OCI-LY7 (cell line): ENCODE measurements around the gene STAT5A.

Experiments
- EZH2phosphoT487 ChIP-seq: fragments of 200-600 bp; sonication (generic); IDR thresholded peaks from 2 replicates; pipeline ENCODE4 v1.6.1; 2018; ENCODE audit warnings: low read depth, borderline replicate concordance, mild to moderate bottlenecking, mixed run types, antibody characterized with exemption, low read length, moderate library complexity, mixed read lengths
- TF ChIP-seq, protein P1 (sequence below): fragments of 200-600 bp; sonication (generic); conservative IDR thresholded peaks from 2 replicates; pipeline ENCODE4 v1.5.1; 2014; ENCODE audit warnings: mild to moderate bottlenecking, antibody characterized with exemption, low read length, moderate library complexity, mixed read lengths

- TF ChIP-seq, protein P1, sequence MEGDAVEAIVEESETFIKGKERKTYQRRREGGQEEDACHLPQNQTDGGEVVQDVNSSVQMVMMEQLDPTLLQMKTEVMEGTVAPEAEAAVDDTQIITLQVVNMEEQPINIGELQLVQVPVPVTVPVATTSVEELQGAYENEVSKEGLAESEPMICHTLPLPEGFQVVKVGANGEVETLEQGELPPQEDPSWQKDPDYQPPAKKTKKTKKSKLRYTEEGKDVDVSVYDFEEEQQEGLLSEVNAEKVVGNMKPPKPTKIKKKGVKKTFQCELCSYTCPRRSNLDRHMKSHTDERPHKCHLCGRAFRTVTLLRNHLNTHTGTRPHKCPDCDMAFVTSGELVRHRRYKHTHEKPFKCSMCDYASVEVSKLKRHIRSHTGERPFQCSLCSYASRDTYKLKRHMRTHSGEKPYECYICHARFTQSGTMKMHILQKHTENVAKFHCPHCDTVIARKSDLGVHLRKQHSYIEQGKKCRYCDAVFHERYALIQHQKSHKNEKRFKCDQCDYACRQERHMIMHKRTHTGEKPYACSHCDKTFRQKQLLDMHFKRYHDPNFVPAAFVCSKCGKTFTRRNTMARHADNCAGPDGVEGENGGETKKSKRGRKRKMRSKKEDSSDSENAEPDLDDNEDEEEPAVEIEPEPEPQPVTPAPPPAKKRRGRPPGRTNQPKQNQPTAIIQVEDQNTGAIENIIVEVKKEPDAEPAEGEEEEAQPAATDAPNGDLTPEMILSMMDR = no peak
- TF ChIP-seq EZH2phosphoT487 = no peak
Observed at GRCh38 chr17:42309142-42309541, 20.8 kb downstream of the STAT5A start.
